ENCODE measurements around the gene ZNF526.

Gene ZNF526

GRCh38 chr19:42219812-42220750, at the start of gene ZNF526 (continued):
- TF ChIP-seq ZNF18 (tag by site-specific recombination; IDR thresholded peaks at IDR 0.05) = peak; percentile 97
- no peak for TF ChIP-seq SCRT2 (tag by site-specific recombination; IDR thresholded peaks at IDR 0.05)
- TF ChIP-seq ZNF768 (tag by site-specific recombination; IDR thresholded peaks at IDR 0.05) = no peak
- TF ChIP-seq ZNF174 (tag by site-specific recombination; IDR thresholded peaks at IDR 0.05) = no peak
- peak; percentile 39; the same call in 1 of the 2 replicates for TF ChIP-seq WT1 (tag by site-specific recombination; IDR thresholded peaks at IDR 0.05)
- peak; percentile 100 for TF ChIP-seq ZXDB (tag by site-specific recombination; IDR thresholded peaks at IDR 0.05)
- no peak for TF ChIP-seq ZNF16 (tag by site-specific recombination; IDR thresholded peaks at IDR 0.05; ENCODE audit: low read depth)
- TF ChIP-seq PATZ1 (tag by site-specific recombination; IDR thresholded peaks at IDR 0.05) = peak; percentile 82
- TF ChIP-seq ZNF302 (tag by site-specific recombination; IDR thresholded peaks at IDR 0.05; ENCODE audit: low read depth) = no peak
- peak; percentile 95 for TF ChIP-seq ZFP69B (tag by site-specific recombination; IDR thresholded peaks at IDR 0.05)
- TF ChIP-seq GLIS2 (tag by site-specific recombination; IDR thresholded peaks at IDR 0.05) = peak; percentile 93
- TF ChIP-seq ZIC2 (tag by site-specific recombination; IDR thresholded peaks at IDR 0.05) = peak; percentile 58
- peak; percentile 56; the same call in 1 of the 2 replicates for TF ChIP-seq ZNF843 (tag by site-specific recombination; IDR thresholded peaks at IDR 0.05)
- TF ChIP-seq ZNF555 (tag by site-specific recombination; conservative IDR thresholded peaks at IDR 0.05) = no peak
- TF ChIP-seq SP7 (tag by site-specific recombination; IDR thresholded peaks at IDR 0.05) = peak; percentile 73; the same call in 1 of the 2 replicates
- peak; percentile 91 for TF ChIP-seq ZNF660 (tag by site-specific recombination; IDR thresholded peaks at IDR 0.05)
- TF ChIP-seq ZNF341 (tag by site-specific recombination; IDR thresholded peaks at IDR 0.05; ENCODE audit: low read depth) = peak; percentile 19; the same call in 1 of the 2 replicates
- peak; percentile 99 for TF ChIP-seq SP2 (tag by site-specific recombination; IDR thresholded peaks at IDR 0.05)
- peak; percentile 55; the same call in 1 of the 2 replicates for TF ChIP-seq OVOL3 (tag by site-specific recombination; IDR thresholded peaks at IDR 0.05)
- TF ChIP-seq ZBTB6 (tag by site-specific recombination; IDR thresholded peaks at IDR 0.05) = 0 out of 2 replicates have a peak, but pooled peaks have one; percentile 22
- TF ChIP-seq ZBTB49 (tag by site-specific recombination; IDR thresholded peaks at IDR 0.05; ENCODE audit: low read depth) = no peak
- TF ChIP-seq ZNF366 (tag by site-specific recombination; conservative IDR thresholded peaks at IDR 0.05) = 0 out of 2 replicates have a peak, but pooled peaks have one; percentile 17
- no peak for TF ChIP-seq BCL11A (tag by site-specific recombination; IDR thresholded peaks at IDR 0.05; ENCODE audit: low read depth)
- peak; percentile 70 for TF ChIP-seq PRDM4 (tag by site-specific recombination; IDR thresholded peaks at IDR 0.05)
- peak; percentile 83 for TF ChIP-seq ZBTB8A (tag by site-specific recombination; IDR thresholded peaks at IDR 0.05)
- peak; percentile 95 for TF ChIP-seq SP3 (tag by site-specific recombination; IDR thresholded peaks at IDR 0.05)
- peak; percentile 91 for TF ChIP-seq EGR2 (tag by site-specific recombination; IDR thresholded peaks at IDR 0.05; ENCODE audit: low read depth)
- TF ChIP-seq ZSCAN18 (tag by site-specific recombination; IDR thresholded peaks at IDR 0.05) = no peak; the same call in 1 of the 2 replicates

All from HEK293 (cell line).